GDM1 (cell line): ENCODE measurements around the gene PISD.

Experiments used
- DNase-seq: peaks from one replicate; lab custom pipeline; 2025; lab: John Stamatoyannopoulos, UW

Gene PISD

DNA sequence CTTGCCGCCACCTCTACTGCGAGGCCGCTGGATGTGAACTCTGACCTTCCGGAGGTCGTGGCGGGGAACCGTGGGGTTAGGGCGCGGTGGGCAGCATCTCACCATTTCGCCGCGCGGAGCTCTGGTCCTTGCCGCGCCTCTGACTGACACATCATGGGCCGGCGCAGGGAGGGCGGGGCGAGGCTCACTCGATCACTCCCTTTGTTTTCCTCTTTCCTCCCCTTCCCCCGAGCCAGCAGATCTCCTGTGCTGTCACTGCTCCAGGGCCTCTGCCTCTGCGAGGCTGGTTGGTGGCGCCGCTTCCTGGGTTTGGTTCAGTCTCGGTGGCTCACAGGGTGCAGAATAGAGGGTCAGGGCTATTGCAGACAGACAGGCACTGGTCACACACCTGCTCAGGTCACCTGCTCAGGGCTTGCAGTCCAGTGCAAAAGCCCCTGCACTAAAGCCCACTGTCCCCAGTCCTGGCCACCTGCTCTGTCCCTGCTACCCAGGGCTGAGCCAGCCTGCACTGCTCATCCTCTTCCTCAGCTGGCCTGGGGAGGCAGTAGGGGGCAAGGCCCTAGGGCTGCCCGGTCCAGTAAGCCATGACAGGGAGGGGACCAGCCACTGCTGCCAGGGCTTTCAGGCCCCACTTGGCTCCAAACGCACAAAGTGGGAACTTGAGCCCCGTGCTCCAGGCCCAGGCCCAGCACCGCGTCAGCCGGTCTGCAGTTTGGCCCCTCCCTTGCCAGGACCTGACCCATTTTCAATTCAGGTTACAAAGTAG, 36.2 kb downstream of the PISD start:
- DNase-seq, result no peak

DNA sequence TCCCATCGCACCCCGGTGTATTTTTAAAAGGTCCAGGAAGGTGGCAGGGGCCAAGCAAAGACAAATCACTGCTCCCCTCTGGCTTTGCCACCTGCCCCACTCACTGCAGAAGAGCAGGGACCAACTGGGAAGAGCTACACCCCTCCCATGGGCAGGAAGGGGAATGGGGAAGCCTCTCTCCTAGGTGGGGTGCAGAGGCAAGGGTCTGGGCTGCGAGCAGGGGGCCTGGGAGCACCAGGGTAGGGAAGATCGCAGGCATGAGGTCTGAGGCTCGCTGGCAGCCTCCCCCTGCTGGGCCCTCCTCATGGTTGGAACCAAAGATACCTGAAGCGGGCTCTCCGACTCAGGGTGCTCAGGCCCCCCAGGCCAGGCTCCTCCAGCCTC, 36.8 kb downstream of the PISD start:
- no peak for DNase-seq

DNA sequence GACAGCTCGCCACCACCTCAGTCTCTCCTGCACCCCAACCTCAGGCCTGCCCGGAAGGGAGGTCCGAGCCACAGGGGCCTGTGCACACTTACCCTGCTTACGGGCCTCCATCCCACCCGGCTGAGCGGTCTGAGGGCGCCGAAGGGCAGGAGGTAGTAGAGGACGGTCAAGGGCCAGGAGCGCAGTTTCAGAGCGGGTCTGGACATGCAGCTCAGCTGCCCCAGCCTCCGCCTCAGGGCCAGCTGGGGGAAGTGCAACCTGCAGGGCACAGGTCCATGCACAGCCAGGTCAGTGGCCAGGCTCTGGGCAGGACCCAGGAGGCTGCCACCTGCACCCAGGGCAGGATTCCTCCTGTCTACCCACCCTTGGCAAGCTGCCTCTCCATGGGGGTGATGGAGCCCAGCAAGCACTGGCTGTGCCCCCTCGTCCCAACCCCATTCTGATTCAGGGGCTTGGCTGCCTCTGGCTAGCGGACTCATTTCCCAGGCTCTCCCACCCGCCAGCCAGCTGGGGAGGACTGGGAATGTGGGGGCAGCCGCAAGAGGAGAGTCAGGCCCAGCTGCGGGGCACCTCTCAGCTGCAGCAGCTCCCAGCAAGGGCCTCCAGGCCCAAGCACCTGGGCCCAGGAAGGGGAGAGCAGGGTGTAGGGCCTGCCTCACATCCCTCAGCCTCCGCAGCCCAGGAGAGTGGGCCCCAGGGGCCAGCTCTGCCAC, 38.3 kb downstream of the PISD start:
- DNase-seq, result no peak

DNA sequence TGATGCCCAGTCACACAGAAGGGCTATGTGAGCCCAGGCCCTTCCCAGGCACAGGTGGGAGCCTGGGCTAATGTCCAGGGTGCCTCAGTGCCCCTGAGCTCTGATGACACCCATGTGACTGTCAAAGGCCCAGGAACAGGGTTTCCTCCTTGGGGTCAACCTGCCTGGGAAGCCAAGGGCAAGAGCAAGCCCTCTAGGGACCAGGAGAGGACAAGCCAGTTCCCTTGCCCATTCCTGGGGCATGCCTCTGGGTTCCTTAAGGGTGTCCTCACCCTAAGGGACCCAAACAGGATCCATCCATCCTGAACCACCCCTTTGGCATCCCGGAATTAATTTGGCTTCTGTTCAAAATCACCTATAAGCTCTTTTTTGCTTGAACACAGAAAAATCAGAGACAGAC, 39.0 kb downstream of the PISD start:
- no peak for DNase-seq

DNA sequence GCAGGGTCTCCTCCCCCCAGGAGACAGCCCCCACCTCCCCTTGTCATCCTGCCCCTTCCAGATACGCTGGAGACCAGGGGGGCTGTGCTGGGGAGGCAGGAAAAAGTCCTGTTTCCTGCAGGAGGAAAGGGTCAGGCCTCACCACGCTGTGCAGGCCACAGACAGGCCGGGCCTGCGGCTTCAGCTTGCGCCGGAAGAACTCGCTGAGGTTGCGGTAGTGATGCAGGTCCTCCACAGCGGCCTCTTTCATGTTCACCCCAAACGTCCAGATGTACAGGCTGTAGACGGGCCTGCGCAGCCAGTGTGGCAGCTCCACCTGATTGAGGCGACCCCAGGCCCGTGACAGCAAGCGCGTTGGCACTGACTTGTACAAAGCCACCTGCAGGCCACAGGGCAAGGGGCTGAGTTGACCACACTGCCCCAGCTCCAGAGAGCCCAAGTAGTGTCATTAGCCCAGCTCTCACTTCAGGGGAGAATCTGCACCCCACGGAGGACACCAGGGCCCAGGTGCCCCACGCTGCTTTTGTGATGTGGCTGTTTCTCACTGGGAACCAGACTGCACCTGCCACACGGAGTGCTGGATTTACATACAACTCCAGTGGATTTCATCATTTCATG, 40.4 kb downstream of the PISD start:
- no peak for DNase-seq

DNA sequence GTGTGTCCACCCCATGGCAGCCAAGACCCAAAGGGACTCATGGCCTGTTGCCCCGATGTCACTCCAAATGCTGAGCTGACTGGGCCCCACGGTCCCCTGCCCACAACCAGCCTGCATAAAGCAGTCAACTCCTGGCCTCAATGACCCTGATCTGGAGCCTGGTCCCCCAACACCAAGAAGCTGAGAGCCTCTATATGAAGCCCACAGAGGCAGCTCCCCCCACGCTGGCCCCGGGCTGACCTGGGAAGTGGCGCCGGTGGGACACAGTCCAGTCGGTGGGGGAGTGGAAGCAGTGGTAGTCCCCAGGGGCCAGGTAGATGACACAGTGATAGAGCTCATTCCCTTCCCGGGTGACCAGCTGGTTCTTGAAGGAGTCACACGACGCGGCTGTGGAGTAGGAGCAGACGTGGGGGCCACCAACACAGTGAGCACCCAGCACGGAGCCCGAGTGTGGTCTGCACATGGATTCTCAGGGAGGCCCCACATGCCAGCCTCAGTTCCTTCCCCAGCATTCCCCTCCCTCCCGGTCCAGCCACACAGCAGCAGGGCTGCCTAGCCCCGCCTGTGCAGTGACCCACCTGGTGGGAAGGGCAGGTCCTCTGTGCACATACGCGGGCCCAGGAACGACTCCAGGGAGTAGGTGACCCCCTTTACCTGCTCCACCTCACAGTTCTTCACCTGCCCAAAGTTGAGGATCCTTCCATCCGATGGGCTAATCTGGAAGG, 41.1 kb downstream of the PISD start:
- DNase-seq, result no peak

DNA sequence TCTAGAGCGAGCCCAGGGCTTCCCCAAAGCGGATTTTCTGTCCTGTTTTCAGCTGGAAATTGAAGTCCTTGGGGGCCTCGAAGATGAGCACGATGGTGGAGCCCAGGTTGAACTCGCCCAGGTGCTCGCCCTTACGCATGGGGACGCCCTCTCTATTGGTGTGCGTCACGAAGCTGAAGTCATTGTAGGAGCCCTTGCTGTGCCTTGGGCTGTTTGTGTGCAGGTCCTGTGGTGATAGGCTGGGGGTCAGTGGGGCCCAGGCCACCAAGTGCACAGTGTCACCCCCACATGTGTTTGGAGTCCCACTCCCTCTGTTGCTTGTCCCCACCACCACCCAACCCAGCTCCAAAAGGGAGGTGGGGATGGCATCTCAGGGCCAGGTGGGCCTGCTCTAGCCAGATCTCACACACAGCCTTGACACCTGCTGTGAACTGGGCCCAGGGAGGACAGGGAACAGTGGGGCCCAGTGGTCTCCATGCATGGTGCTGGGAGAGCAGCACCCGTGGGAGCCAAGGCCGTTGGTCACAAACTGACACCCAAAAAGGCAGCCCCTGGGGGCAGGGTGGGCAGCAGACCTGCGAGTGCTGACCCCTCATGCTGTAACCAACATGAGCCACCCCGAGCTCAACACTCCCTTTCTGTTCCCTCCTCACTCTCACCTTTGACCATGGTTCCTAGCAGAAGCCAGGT, 42.3 kb downstream of the PISD start:
- no peak for DNase-seq

DNA sequence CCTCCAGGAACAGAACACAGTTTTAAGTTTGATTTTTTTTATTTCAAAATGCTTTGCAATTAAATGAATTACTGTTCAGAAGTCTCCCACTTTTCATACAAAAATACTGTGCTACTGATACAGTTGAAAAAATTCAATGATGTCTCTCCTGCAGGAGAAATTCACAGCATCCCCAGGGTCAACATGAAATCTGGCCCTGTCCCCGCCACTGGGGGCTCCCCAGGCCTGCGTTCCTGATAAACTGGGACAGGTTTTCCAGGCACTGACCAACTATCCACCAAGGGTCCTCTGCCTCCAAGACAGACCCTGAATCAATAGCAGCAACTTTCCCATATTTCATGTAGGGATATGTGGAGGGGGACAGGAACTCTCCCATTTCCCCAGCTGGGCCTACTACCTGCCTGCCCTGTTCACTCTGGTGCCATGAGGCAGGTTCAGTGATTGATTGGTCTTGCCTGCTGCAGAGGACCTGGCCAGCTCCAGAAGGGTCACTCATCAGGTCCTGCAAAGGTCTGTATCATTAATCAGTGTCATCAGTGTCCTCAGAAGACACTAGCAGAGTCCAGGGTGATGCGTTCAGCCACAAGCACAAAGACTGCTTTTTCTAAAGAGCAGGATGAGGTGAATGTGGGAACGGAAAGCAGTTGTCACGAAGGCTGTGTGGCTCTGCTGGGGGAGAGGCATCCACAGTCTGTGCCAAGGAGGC, 43.4 kb downstream of the PISD start:
- no peak for DNase-seq

DNA sequence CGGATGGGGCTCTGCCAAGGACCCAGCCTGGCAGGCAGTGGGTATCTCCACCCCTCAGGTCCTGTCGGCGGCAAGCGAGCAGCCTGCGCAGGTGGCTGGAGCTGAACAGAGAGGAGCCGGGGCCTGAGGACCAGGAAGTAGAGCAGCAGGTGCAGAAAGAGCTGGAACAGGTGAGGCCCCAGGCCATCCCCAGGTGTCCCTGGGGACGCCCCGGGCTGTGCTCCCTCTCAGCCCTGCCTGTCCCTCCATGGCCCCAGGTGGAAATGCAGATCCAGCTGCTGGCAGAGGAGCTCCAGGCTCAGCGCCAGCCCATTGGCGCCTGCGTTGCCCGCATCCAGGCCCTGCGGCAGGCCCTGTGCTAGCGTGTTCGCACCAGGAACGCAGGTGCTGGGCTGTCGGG, 44.0 kb downstream of the PISD start:
- no peak for DNase-seq

DNA sequence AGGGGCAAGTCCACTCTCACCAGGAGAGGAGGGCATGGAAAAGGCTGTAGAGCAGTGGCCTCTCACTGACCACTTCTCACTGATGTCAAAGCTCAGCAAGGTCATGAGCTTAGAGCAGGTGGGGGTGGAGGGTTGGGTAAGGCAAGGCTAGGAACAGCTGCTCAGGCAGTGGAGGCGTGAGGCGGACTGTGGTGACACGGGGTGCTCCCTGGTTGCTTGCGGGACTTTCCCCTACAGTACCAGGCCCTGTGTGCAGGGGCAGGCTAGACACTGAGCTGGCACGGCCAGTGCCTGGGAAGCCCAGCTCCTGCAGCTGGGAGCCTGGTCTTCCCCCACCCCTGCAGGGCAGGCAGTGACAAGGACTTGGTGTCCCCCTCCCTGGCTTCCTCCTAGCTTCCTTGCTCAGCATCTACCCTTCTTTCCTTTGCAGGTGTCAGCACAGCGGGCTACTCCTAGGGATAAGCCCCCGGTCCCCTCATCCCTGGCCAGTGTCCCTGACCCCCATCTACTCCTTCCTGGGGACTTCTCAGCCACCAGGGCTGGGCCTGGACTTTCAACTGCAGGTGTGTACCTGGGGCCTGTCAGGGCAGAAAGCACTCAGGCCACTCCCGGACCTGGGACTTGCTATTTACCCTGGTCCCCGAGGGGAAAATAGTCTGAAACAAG, 45.6 kb downstream of the PISD start:
- no peak for DNase-seq

DNA sequence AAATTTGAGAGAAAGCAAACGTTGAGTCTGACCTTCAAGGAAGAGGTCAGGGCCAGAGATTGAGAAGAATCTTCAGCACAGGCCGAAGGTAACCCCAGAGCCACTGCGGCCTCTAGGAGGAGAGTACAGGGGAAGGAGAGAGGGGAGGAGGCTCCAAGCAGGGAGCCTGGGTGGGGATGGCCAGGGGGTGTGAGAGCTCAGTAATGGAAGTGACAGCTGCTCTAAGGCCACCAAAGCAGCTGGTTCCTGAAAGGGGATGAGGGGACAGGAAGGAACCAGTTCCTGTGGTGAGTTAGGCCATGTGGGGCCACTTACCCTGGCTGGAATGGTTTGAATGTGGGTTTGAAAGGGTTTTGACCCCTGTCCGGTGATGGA, 46.1 kb downstream of the PISD start:
- no peak for DNase-seq

DNA sequence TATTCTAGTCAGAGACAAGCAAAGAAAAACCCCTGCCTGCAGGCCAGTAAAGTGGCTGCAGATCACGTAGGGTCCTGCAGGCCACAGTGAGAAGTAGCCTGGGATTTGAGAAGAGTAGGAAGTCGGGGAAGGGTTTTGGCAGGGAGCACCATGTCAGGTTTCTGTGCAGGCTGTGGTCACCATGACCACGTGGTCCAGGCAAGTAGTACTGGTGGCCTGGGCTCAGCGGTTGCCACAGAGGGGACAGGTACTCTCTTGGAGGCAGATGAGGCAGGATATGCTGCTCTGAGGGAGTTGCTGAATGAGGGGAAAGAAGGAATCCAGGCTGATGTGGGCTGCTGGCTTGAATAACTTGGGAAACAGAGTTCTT, 46.5 kb downstream of the PISD start:
- no peak for DNase-seq

DNA sequence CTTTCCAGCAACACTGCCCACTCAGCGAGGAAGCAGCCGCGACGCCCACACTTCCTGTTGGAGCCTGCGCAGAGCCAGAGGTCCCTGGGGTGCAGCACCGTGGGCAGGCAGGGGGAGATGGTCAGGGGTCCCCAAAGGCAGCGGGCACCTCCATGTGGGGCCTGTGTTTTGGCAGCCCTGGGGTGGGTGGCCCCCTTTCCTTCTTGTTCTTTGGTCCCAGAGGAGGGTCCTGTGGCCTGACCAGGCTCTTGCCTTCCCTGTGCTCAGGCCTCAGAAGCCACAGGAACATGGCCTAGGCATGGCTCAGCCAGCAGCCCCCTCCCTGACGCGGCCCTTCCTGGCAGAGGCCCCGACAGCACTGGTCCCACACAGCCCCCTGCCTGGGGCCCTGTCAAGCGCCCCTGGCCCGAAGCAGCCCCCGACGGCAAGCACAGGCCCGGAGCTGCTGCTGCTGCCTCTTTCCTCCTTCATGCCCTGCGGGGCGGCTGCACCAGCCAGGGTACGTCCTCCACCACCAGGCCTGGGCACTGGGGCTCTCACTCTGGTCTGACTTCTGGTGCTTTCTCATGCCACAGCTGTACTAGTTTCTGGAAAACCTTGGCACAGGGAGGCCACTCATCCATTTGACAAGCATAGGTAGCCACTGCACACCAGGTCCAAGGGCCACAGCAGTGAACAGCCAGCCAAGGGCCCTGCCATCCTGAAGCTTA, 47.1 kb downstream of the PISD start:
- no peak for DNase-seq

DNA sequence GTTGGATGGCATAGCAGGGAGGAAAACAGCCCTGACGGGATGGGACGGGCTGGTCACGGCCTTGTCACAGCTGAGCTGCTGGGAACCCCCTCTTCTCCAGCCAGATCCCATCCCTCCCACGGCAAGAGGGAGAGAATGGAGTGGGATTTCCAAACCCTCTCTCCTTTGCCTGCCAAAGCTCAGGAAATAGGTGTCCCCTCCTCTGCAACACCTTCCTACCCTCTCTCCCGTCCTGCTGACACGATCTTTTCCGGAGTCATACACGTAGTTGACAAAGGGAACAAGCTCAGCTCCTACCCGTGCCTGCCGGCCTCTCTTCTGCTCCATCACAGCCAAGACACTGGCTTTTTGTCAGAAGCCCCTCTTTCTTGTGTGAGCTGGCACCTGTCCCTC, 48.1 kb downstream of the PISD start:
- DNase-seq, result no peak

DNA sequence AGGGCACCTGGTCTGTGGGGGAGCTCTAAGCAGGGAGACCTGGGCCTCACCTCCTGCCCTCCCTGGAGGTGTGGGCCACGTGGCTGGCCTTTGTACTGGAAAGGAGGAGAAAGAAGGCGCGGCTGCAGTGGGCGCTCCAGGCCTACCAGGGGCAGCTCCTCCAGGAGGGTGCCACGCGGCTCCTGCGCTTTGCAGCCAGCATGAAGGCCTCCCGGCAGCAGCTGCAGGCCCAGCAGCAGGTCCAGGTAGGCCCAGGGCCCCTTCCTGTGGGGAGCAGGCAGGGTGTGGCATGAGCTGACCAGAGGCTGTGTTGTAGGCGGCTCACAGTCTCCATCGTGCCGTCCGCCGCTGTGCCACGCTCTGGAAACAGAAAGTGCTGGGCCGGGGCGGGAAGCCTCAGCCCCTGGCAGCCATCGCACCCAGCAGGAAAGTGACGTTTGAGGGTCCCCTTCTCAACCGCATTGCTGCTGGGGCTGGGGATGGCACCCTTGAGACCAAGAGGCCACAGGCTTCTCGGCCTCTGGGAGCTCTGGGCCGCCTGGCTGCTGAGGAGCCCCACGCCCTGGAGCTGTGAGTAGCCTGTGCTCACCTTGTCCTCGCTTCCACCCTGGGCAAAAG, 48.6 kb downstream of the PISD start:
- DNase-seq, result no peak

DNA sequence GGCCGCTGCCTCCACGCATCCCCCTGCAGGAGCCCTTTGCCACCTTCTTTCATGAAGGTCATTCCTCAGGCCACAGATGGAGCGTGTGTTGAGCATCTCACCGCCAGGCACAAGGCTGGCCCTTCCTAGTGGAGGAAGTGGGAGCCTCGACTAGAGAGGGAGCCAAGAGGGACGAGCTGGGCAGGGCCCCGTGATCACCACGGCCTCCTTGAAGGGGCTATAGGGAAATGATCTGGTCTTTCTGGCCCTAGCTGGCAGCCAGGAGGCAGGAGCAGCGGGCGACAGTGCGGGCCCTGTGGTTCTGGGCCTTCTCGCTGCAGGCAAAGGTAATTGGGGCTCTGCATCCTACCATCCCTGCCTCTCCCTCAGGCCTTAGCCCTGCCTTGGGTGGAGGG, 49.1 kb downstream of the PISD start:
- DNase-seq, result no peak

DNA sequence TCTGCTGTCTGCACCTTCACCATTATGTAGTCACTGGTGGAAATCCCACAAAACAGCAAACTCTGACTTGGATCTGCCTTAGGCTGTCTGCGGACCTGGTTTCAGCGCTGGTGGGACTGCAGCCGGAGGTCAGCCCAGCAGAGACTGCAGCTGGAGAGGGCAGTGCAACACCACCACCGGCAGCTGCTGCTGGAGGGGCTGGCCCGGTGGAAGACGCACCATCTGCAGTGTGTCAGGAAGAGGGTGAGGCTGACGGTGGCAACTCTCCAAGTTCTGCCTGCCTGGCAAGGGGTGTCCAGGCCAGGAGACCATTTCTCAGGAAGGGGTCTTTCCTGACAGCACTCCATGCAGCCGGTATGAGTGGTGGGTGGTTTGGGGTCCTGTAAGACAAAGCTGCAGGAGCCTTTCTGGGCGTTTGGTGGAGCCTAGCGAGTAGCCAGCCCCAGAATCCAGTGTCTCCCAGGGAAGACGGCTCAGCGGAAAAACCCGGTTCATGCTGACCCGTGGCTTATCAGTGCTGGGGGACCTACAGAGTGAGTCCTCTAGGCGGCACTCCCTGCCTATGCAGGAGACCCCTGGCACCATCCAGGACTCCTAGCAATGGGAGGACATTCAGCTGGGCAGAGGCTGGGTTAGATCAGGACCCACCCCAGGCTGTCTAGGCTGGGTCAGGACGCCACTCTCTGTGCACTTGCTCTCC, 50.8 kb downstream of the PISD start:
- no peak for DNase-seq

DNA sequence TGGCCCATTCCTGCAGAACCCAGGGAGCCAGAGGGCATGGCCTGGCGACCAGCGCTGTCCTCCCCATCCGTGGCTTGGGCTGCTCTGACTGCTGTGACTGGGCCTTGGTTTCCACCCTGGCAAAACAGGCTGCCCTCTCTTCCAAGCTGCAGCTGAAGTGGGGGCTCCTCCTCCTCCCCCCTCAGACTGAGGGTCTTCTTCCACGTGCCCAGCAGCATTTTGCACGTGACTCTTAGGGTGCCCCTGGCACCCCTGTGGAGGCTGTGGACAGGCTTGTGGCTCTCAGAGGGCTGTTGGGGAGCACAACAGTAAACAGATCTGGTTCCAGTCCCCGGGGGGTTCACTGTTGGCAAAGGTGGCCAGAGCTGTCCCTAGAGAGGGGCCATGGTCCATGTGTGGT, 51.4 kb downstream of the PISD start:
- no peak for DNase-seq

DNA sequence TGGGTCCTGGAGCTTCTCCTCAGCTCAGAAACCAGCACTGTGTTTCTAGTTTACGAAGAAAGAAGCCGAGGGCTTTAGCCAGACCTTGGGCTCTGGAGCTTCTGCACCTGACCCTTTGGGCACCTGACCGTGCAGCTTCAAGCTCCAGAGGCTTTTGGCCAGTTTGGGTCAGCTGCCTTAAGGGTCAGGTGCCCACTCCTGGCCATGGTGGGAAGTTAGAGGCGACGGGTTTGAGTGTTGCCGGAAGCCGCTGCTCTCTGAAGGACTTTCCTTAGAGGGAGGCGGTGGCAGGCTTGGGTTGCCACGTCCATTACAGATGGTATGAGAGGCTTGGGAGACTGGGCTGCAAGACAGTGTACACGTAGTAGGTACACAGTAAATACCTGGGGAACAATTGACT, 52.3 kb downstream of the PISD start:
- DNase-seq, result no peak
